ENCODE results near the gene DNAJB14. TPM values are rescaled to one million over a fixed set of nuclear protein-coding genes. Genes with fewer than 3 reads are reported as not detected.

The DNAJB14 gene
- total RNA-seq, 4 donors from 2014 or later, result 37.3 to 116 (median 44.2) TPM

DNA sequence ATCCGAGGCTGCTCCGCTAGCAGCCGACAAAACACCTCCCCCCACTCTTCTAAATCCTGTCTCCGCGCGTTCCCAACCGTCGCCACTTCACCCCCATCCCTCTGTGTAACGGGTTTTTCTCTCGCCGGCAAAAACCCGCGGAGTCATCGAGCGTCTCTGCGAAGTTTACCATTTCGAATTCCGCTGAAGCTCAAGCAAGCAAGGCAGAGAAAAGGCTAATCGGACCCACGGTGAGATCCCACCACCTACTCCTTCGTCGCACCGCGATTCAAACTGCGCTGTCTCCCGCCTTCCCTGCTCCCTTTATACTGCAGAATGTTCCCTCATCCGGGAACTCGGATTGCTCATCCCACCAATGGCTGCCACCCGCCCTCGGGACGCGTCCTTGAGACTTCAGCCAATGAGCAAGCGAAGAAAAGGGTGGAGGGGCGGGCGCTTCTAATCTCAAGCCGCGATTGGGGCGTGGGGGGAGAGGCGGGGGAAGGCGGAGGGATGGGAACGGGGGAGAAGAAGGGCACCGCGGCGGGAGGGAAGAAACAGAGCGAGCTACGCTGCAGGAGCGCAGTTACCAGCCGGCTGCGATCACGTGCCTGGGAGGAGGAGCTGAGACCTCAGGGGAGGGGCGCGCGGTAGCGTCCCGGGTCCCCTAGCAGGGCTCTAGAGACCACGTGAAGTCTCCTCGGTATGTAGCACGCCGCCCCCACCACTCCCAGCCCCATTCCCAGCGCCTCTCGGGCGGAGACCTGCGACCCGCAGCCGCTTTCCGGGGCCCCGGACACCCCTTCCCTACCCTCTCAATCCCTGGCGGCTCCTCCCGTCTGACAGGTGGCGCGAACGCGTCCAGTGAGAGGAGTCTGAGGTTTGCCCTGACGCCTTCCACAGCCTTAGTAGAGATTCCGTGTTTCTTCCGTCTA, 3.8 kb upstream of the DNAJB14 start, which contains the start of gene H2AZ1:
Gene H2AZ1 (minus strand): TSS at position 277 of the 914 bp plus-strand sequence. CDS start 105 bp downstream, at position 172.
- peak in 2 of 4 experiments; percentile 10 to 25 for TF ChIP-seq CTCF (IDR thresholded peaks at IDR 0.05)
- TF ChIP-seq POLR2A (IDR thresholded peaks at IDR 0.05), result peak; percentile 90 to 94
- TF ChIP-seq EP300 (IDR thresholded peaks at IDR 0.05), result no peak
- peak; percentile 99 for TF ChIP-seq POLR2AphosphoS5 (IDR thresholded peaks at IDR 0.05)
- Histone ChIP-seq H3K27me3 (no peaks in the 10 kb centered on the region), H3K4me3 (peak within 1 kb of the TSS; percentile 49 to 87), H3K9me3 (no peaks in the 10 kb centered on the region), H3K27ac (peak within 1 kb of the TSS; percentile 68 to 98 (median 96)), H3K36me3 (no peaks in the 10 kb centered on the region), H3K4me1 (peaks cover 2 to 48% (median 6%) of the 10 kb centered on the region in 3 donors)
- WGBS, 2 donors (ENCODE audit: low coverage in 1 of 2), result 0% methylated on average over 14 to 23 of the region's 76 CpGs
- ATAC-seq, result peak; percentile 91

DNA sequence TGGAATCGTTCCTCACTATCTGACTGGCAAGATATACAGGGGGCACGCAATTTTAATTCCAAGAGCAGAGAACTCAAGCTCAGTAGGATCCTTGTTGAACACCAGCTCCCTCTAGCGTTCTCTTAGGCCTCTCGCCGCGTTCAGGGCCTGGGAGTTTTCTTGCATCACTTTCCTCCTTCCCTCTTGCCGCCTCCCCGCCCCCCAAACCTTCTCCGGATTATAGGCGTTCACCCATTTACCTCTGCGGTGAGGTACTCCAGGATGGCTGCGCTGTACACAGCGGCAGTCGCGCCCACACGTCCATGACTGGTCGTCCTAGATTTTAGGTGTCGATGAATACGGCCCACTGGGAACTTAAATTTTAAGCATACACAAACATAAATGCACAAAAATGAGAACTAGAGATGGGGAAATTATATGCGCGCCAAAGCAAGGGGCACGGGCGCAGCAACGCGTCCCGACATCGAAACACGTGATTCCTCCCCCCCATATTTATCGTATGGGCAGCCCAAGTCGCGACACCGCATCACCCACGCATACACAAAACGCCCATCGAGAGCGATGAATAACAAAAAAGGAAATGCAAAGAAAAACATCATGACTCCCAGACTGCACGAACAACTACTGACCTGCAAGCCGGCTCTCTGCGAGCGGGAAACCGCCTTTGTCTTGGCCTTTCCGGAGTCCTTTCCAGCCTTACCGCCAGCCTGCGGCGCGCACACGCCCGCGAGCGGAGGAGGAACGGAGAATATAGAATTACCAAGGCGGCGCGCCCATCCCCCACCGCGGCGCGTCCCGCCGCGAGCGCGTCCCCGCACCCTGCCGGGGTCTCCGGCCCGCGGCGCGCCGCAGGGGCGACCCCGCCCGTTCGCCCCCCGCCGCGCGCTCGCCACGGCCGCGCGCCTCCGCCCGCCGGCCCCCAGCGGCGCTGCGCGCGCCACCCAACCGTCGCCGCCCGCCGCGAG, 2.9 kb upstream of the DNAJB14 start:
- H3K27ac ChIP-seq, result peak overlapping the region; percentile 66 to 98 (median 96)
- no peaks in the 10 kb centered on the region for H3K27me3 ChIP-seq
- WGBS, 2 donors (ENCODE audit: low coverage in 1 of 2), result 0% methylated on average over 15 to 38 of the region's 98 CpGs
- H3K9me3 ChIP-seq, result no peaks in the 10 kb centered on the region
- ATAC-seq, result peak; percentile 42
- H3K36me3 ChIP-seq, result no peaks in the 10 kb centered on the region
- H3K4me3 ChIP-seq, result peak overlapping the region; percentile 49 to 87
- TF ChIP-seq POLR2AphosphoS5 (IDR thresholded peaks at IDR 0.05) (peak; percentile 38), CTCF (IDR thresholded peaks at IDR 0.05) (peak; percentile 80 to 94 (median 83)), EP300 (IDR thresholded peaks at IDR 0.05) (no peak), POLR2A (IDR thresholded peaks at IDR 0.05) (no peak)
- peaks cover 7 to 57% (median 14%) of the 10 kb centered on the region in 3 donors for H3K4me1 ChIP-seq

DNA sequence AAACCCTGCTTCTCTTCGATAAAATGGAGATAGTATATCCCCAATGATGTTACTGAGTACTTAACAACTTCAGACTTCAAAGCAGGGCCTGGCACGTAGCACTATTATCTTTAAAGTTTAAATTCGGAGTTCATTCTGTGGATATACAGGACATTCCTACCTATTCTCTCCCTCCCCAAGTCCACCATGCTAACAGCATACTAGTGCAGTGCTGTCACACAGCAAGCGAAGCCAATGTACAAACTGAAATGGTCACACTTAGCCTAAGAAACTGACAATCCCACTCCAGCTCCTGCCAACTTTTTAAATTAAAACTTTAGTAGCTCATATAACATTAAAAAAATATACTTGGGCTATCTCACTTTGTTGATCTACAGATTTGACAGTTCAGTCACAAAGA, 1.2 kb upstream of the DNAJB14 start:
- ATAC-seq, result no peak

DNA sequence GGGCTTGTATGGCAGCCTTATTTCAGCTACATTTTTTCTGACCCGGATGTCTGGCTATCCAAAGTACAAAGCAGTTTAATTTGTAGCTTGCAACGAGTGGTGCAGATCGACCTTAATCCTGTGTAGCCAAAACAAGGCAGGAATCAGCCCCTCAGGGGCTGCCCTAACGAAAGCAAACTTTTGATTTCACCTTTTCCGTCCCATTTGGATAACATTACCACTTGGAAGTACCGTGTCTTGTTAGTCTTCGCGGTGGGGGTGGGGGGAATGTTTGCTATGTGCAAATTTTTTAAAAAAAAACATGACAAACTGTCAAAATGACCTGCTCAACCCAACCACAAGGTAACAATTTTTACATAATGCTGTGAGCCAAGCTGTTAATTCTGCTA, 766 bp upstream of the DNAJB14 start:
- WGBS, 2 donors (ENCODE audit: low coverage in 1 of 2), result 11 to 20% methylated on average over 6 to 7 of the region's 8 CpGs
- no peak for ATAC-seq
- peaks cover 7 to 76% (median 16%) of the 10 kb centered on the region in 3 donors for H3K4me1 ChIP-seq

More for the DNA sequence above, 1.2 kb upstream of the DNAJB14 start:
- TF ChIP-seq POLR2AphosphoS5 (IDR thresholded peaks at IDR 0.05) (no peak), EP300 (IDR thresholded peaks at IDR 0.05) (no peak), POLR2A (IDR thresholded peaks at IDR 0.05) (no peak), CTCF (IDR thresholded peaks at IDR 0.05) (no peak)
- no peaks in the 10 kb centered on the region for H3K9me3 ChIP-seq
- peaks cover 7 to 73% (median 16%) of the 10 kb centered on the region in 3 donors for H3K4me1 ChIP-seq
- 33 to 56% methylated on average over 3 to 4 of the region's 4 CpGs for WGBS, 2 donors (ENCODE audit: low coverage in 1 of 2)
- peak overlapping the region; percentile 92 to 97 (median 94) for H3K27ac ChIP-seq
- no peak overlapping the region for H3K4me3 ChIP-seq
- H3K27me3 ChIP-seq, result no peaks in the 10 kb centered on the region
- H3K36me3 ChIP-seq, result no peaks in the 10 kb centered on the region

More for the DNA sequence above, 766 bp upstream of the DNAJB14 start:
- no peaks in the 10 kb centered on the region for H3K9me3 ChIP-seq
- no peak for TF ChIP-seq EP300 (IDR thresholded peaks at IDR 0.05)
- TF ChIP-seq POLR2A (IDR thresholded peaks at IDR 0.05), result no peak
- no peak for TF ChIP-seq POLR2AphosphoS5 (IDR thresholded peaks at IDR 0.05)
- TF ChIP-seq CTCF (IDR thresholded peaks at IDR 0.05), result no peak
- H3K27me3 ChIP-seq, result no peaks in the 10 kb centered on the region
- H3K36me3 ChIP-seq, result no peaks in the 10 kb centered on the region
- peak overlapping the region; percentile 66 to 85 for H3K4me3 ChIP-seq
- peak overlapping the region; percentile 92 to 97 (median 94) for H3K27ac ChIP-seq
